H9 (cell line): ENCODE measurements around the gene PLEKHM3. TPM values are rescaled to one million over a fixed set of nuclear protein-coding genes. Genes with fewer than 3 reads are reported as not detected.

Source experiments
- DNase-seq: peaks from one replicate; pipeline ENCODE4 v3.0.0-alpha.2; 2017
- H2AFZ ChIP-seq: one replicate; pipeline ENCODE4 v1.6.1; 2013; ENCODE audit warnings: mild to moderate bottlenecking, low read length, control low read depth, moderate library complexity
- H2AK5ac ChIP-seq: 2 replicates; pipeline ENCODE4 v1.6.1; 2013; ENCODE audit warnings: low read length, control low read depth, mixed read lengths; ENCODE audit not compliant: insufficient read length
- H2BK120ac ChIP-seq: one replicate; pipeline ENCODE4 v1.6.1; 2013; ENCODE audit warnings: low read depth, mild to moderate bottlenecking, low read length, control low read depth, inconsistent platforms; ENCODE audit not compliant: poor library complexity, severe bottlenecking
- H2BK12ac ChIP-seq: 2 replicates; pipeline ENCODE4 v1.6.1; 2013; ENCODE audit warnings: low read length, control low read depth, mixed read lengths, low read depth; ENCODE audit not compliant: insufficient read length
- H2BK15ac ChIP-seq: 2 replicates; pipeline ENCODE4 v1.6.1; 2013; ENCODE audit warnings: low read depth, low read length, control low read depth
- H2BK20ac ChIP-seq: one replicate; pipeline ENCODE4 v1.6.1; 2013; ENCODE audit warnings: low read depth, mild to moderate bottlenecking, low read length, control low read depth, inconsistent platforms; ENCODE audit not compliant: poor library complexity, severe bottlenecking
- H2BK5ac ChIP-seq: 2 replicates; pipeline ENCODE4 v1.6.1; 2013; ENCODE audit warnings: low read length, control low read depth, mixed read lengths; ENCODE audit not compliant: insufficient read length
- H3K14ac ChIP-seq: 2 replicates; pipeline ENCODE4 v1.6.1; 2013; ENCODE audit warnings: low read length, control low read depth; ENCODE audit not compliant: insufficient read depth
- H3K18ac ChIP-seq: 2 replicates; pipeline ENCODE4 v1.6.1; 2013; ENCODE audit warnings: low read depth, mild to moderate bottlenecking, mixed read lengths, low read length, control low read depth; ENCODE audit not compliant: insufficient read length
- H3K23ac ChIP-seq: 2 replicates; pipeline ENCODE4 v1.6.1; 2013; ENCODE audit warnings: low read length, control low read depth, mixed read lengths, low read depth; ENCODE audit not compliant: insufficient read length
- H3K23me2 ChIP-seq: 2 replicates; pipeline ENCODE4 v1.6.1; 2013; ENCODE audit warnings: low read depth, mild to moderate bottlenecking, mixed read lengths, low read length, control low read depth; ENCODE audit not compliant: insufficient read length, poor library complexity, severe bottlenecking
- H3K27ac ChIP-seq: 2 replicates; pipeline ENCODE4 v1.5.1; 2013; ENCODE audit warnings: low read length, control low read depth, mixed read lengths, low read depth; ENCODE audit not compliant: insufficient read length
- H3K27me3 ChIP-seq: 2 replicates; pipeline ENCODE4 v1.6.1; 2013; ENCODE audit warnings: low read length, control low read depth, inconsistent platforms; ENCODE audit not compliant: insufficient read depth
- H3K4ac ChIP-seq: 2 replicates; pipeline ENCODE4 v1.6.1; 2013; ENCODE audit warnings: low read depth, mild to moderate bottlenecking, control low read depth, inconsistent platforms, low read length, moderate library complexity
- H3K4me1 ChIP-seq: 2 replicates; pipeline ENCODE4 v1.6.1; 2013; ENCODE audit warnings: low read length, control low read depth, inconsistent platforms; ENCODE audit not compliant: insufficient read depth
- H3K4me2 ChIP-seq: 2 replicates; pipeline ENCODE4 v1.6.1; 2013; ENCODE audit warnings: low read length, control low read depth, mixed read lengths; ENCODE audit not compliant: insufficient read length, insufficient read depth
- H3K56ac ChIP-seq: 2 replicates; pipeline ENCODE4 v1.6.1; 2013; ENCODE audit warnings: low read depth, mild to moderate bottlenecking, mixed read lengths, low read length, control low read depth; ENCODE audit not compliant: insufficient read length
- H3K79me1 ChIP-seq: 2 replicates; pipeline ENCODE4 v1.6.1; 2013; ENCODE audit warnings: low read depth, mild to moderate bottlenecking, moderate library complexity, low read length, control low read depth, inconsistent platforms; ENCODE audit not compliant: insufficient read depth, poor library complexity, severe bottlenecking
- H3K79me2 ChIP-seq: 2 replicates; pipeline ENCODE4 v1.6.1; 2013; ENCODE audit warnings: low read length, control low read depth, inconsistent platforms; ENCODE audit not compliant: insufficient read depth
- H3K9ac ChIP-seq: 2 replicates; pipeline ENCODE4 v1.6.1; 2013; ENCODE audit warnings: low read length, control low read depth, mixed read lengths; ENCODE audit not compliant: insufficient read length; ENCODE audit errors: extremely low read depth
- H3K9me3 ChIP-seq: one replicate; pipeline ENCODE4 v1.6.1; 2013; ENCODE audit warnings: low read depth, low read length, inconsistent platforms; ENCODE audit not compliant: control insufficient read depth
- H3T11ph ChIP-seq: one replicate; pipeline ENCODE4 v1.6.1; 2013; ENCODE audit warnings: mild to moderate bottlenecking, low read length, control low read depth, inconsistent platforms
- H4K20me1 ChIP-seq: one replicate; pipeline ENCODE4 v1.6.1; 2013; ENCODE audit not compliant: control insufficient read depth, insufficient read length, insufficient read depth
- H4K5ac ChIP-seq: 2 replicates; pipeline ENCODE4 v1.6.1; 2013; ENCODE audit warnings: low read depth, mild to moderate bottlenecking, mixed read lengths, low read length, control low read depth; ENCODE audit not compliant: insufficient read length
- H4K8ac ChIP-seq: replicated peaks from 2 replicates; pipeline ENCODE4 v1.6.1; 2013; ENCODE audit warnings: low read length, control low read depth, mixed read lengths, low read depth; ENCODE audit not compliant: insufficient read length
- H4K91ac ChIP-seq: 2 replicates; pipeline ENCODE4 v1.6.1; 2013; ENCODE audit warnings: low read depth, mild to moderate bottlenecking, moderate library complexity, mixed read lengths, low read length, control low read depth; ENCODE audit not compliant: insufficient read length
- H3K27ac Mint-ChIP-seq, 3 experiments: 2 replicates in 2 of 3; 3 replicates in 1 of 3; pipeline ENCODE4 v1.8.0; 2020 to 2021; ENCODE audit warnings: mixed read lengths in 3 of 3, mild to moderate bottlenecking in 1 of 3, moderate library complexity in 1 of 3
- H3K27me3 Mint-ChIP-seq: 2 replicates; pipeline ENCODE4 v1.8.0; 2021; ENCODE audit warnings: low read depth, mild to moderate bottlenecking, moderate library complexity, mixed read lengths
- H3K36me3 Mint-ChIP-seq, 3 experiments: 2 replicates in 2 of 3; 3 replicates in 1 of 3; pipeline ENCODE4 v1.8.0; 2020 to 2021; ENCODE audit warnings: low read depth in 3 of 3, mixed read lengths in 3 of 3; ENCODE audit not compliant: insufficient read depth in 1 of 3
- H3K4me1 Mint-ChIP-seq, 2 experiments: 2 replicates each; pipeline ENCODE4 v1.8.0; 2020; ENCODE audit warnings: mixed read lengths in 2 of 2
- H3K4me3 Mint-ChIP-seq, 2 experiments: 2 replicates in 1 of 2; 3 replicates in 1 of 2; pipeline ENCODE4 v1.8.0; 2020 to 2021; ENCODE audit warnings: mild to moderate bottlenecking in 2 of 2, mixed read lengths in 2 of 2, moderate library complexity in 1 of 2
- H3K9me3 Mint-ChIP-seq, 2 experiments: 2 replicates in 1 of 2; 3 replicates in 1 of 2; pipeline ENCODE4 v1.8.0; 2020; ENCODE audit warnings: mild to moderate bottlenecking in 2 of 2, mixed read lengths in 2 of 2, moderate library complexity in 1 of 2
- WGBS: extraction: QIAGEN DNeasy Blood & Tissue Kit; methylation state at CpG from one replicate; pipeline ENCODE4 v1.1.7; 2013; ENCODE audit warnings: missing lambda C conversion rate, low lambda C conversion rate, mixed read lengths; ENCODE audit not compliant: insufficient read length; ENCODE audit errors: extremely low coverage; 5-methylcytosine and 5-hydroxymethylcytosine counted together
- total RNA-seq: library from RNA; stranded (reverse); gene quantifications from 2 replicates; pipeline ENCODE4 v1.2.1, GENCODE V29; 2021
- TF ChIP-seq, protein P1 (sequence below): fragments of 200-600 bp; sonication (generic); conservative IDR thresholded peaks from 3 replicates; pipeline ENCODE4 v1.8.0; 2021; ENCODE audit warnings: antibody characterized with exemption, mild to moderate bottlenecking

PLEKHM3 gene
- total RNA-seq, 1 experiment from 2014 or later = 7.5 TPM

DNA sequence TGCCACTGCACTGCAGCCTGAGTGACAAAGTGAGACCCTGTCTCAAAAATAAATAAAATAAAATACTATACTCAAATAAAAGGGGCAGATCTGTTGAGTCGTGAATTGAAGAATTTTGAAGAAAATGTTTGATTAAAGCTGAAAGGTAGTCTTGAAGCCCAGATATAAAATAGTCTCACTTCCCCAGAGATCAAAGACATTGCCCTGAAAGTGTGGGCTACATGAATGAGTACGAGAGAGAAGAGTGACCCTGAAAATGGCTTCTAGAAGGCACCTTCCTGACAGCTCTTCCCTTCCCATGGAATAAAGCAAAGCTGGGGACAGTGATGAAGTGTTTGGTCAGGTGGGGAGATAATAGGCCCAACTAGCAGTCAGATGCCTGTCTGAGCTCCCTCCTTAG, 241.8 kb downstream of the PLEKHM3 start:
- Histone ChIP-seq H3K79me1 (no peaks in the 10 kb centered on the region), H2BK12ac (no peak overlapping the region), H3K18ac (no peak overlapping the region), H2BK20ac (no peak overlapping the region), H3K4ac (no peak overlapping the region), H4K91ac (no peak overlapping the region), H3K23me2 (peaks cover 2% of the 10 kb centered on the region), H2BK15ac (no peak overlapping the region), H2BK120ac (no peak overlapping the region), H3K56ac (no peak overlapping the region), H4K20me1 (no peaks in the 10 kb centered on the region), H3K23ac (no peak overlapping the region), H3K14ac (no peak overlapping the region), H3K79me2 (no peaks in the 10 kb centered on the region), H2AK5ac (no peak overlapping the region), H3K9me3 (no peaks in the 10 kb centered on the region), H4K8ac (no peak overlapping the region), H3K27me3 (no peaks in the 10 kb centered on the region), H2AFZ (no peak overlapping the region), H3T11ph (no peak overlapping the region), H3K4me2 (no peak overlapping the region), H3K27ac (no peak overlapping the region), H3K4me1 (no peaks in the 10 kb centered on the region), H3K9ac (no peak overlapping the region), H2BK5ac (no peak overlapping the region), H4K5ac (no peak overlapping the region)
- no peak for DNase-seq
- Mint-ChIP-seq H3K9me3 (peaks cover 2 to 5% of the 10 kb centered on the region in 2 experiments; a peak in 1 of 5 replicates), H3K36me3 (no peaks in the 10 kb centered on the region), H3K27ac (no peak overlapping the region), H3K4me3 (no peak overlapping the region), H3K4me1 (peaks cover 8 to 21% of the 10 kb centered on the region in 2 experiments), H3K27me3 (no peaks in the 10 kb centered on the region; the same call in none of the 2 replicates)
- no CpG with 5 or more reads among the region's 2 CpGs for WGBS
- TF ChIP-seq, protein P1, sequence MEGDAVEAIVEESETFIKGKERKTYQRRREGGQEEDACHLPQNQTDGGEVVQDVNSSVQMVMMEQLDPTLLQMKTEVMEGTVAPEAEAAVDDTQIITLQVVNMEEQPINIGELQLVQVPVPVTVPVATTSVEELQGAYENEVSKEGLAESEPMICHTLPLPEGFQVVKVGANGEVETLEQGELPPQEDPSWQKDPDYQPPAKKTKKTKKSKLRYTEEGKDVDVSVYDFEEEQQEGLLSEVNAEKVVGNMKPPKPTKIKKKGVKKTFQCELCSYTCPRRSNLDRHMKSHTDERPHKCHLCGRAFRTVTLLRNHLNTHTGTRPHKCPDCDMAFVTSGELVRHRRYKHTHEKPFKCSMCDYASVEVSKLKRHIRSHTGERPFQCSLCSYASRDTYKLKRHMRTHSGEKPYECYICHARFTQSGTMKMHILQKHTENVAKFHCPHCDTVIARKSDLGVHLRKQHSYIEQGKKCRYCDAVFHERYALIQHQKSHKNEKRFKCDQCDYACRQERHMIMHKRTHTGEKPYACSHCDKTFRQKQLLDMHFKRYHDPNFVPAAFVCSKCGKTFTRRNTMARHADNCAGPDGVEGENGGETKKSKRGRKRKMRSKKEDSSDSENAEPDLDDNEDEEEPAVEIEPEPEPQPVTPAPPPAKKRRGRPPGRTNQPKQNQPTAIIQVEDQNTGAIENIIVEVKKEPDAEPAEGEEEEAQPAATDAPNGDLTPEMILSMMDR = no peak
